IPS DF 4.7 (cell line): ENCODE data around the gene THAP5.

Experiments
- DNase-seq: peaks from one replicate; pipeline ENCODE4 v3.0.0-alpha.2; 2013; ENCODE audit warnings: low spot score; ENCODE audit errors: extremely low read depth

Gene THAP5

DNA sequence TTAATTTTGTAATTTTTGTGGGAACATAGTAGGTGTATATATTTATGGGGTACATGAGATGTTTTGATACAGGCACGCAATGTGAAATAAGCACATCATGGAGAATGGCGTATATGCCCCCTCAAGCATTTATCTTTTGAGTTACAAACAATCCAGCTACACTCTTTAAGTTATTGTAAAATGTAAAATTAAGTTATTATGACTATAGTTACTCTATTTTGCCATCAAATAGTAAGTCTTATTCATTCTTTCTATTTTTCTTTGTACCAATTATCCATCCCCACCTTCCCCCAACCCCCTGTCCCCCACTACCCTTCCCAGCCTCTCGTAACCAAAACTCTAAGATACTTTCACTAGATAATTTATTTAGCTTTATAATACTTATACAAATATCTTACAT lies 35.8 kb downstream of the THAP5 start:
- DNase-seq: no peak

- DNase-seq: no peak
Observed at GRCh38 chr7:108529341-108529740, 40.2 kb downstream of the THAP5 start.

GRCh38 chr7:108528183-108528712 lies 41.3 kb downstream of the THAP5 start:
- DNase-seq: no peak

GRCh38 chr7:108526768-108527017 lies 42.8 kb downstream of the THAP5 start:
- no peak for DNase-seq

GRCh38 chr7:108525985-108526767 lies 43.3 kb downstream of the THAP5 start, which contains the start of gene PNPLA8:
TSS of gene PNPLA8 (minus strand) at chr7:108526135. CDS start at chr7:108515491, 10,644 bp downstream.
- peak; percentile 89 for DNase-seq

DNA sequence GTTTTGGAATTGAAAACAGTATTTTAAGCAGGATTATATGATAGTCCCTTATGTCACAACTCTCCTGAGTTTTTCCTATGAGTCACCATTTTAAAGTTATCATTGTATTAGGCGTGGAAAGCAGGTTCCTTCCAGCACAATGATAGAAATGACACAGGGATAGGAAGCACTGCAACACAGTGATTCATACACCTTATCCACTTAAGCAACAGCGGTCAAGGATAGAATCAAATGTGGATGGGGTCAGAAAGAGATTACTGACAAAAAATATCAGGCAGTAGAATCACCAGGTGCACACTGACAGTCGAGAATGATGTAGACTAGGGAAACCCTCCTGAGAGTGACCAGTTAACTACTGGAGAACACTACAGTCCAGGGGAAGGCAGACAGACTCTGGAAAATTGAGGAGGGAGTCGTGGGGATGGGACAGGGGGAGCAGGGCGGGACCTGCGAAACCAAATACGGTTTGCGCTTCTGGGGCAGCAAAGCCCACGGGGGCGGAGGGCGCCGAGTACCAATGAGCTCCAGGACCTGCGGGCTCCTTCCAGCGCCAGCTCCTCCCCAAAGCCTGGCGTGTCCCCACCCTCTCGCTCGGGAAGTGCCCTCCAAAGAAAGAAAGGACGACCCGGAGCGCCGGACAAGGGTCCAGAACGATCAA lies 44.0 kb downstream of the THAP5 start:
- no peak for DNase-seq

DNA sequence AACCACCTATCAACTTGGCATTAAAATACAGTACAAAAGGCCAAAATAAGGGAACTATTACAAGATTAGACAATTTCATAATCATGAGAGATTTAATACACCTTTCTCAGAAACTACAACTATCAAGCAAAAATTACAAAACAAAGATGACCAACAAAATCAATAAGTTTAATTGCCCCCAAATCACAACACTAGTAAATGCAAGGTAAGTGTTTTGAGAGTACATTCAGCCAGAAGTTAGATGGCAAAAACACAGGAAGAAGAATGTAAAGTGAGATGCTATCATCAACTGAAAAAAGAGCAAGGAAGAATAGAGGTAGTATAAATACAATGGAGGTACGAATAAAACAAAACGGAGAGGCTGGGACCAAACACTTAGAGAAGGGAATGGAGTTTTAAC lies 46.7 kb downstream of the THAP5 start:
- no peak for DNase-seq

GRCh38 chr7:108517951-108518350 lies 51.6 kb downstream of the THAP5 start:
- DNase-seq: no peak

DNA sequence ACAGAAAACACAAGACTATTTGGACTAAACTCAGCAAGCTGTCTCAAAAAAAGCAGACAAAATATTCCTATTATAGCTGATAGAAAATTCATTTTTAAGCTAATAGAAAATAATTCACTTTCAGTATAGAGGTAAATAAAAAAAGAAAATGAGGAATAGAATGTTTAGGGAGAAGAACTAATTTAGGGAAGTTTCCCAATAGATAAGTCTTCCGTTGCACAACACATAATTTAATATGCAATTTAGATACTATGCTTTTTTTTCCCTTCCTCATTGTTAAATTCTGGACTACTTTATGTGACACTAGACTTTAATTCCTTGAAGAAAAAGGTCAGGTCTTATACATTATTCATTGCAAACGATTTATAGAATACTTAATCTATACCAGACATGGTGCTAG lies 53.9 kb downstream of the THAP5 start:
- DNase-seq: no peak

- DNase-seq: no peak
Observed at GRCh38 chr7:108515013-108515412, 54.5 kb downstream of the THAP5 start.
